ENCODE data around the gene IFNG.

The IFNG gene

DNA sequence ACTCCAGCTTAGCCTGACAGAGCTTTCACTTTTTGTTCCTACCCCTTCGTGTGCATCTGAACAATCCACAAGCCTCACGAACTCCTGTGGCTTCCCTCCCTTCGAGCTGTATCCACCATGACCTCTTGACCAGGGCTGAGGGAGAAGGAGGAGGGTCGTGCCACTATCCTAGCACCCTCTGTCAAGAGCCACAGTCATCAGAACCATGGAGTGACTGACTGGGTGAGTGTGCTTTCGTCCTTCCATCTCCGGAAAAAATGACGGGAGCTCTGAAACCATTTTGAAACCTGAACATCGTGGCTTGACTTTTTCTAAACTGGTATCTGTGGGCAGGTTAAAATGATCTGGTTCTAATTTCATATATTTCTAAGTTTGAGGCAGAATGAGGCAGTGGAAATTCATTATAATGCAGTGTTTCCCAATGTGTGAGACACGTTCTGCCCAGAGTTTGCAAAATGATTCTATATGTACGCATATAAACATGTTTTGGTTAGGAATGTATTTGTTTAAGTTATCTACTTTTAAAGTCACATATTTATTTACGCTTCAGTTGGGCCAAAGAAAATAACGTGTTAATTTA, 39.1 kb upstream of the IFNG start:
- no peak for DNase-seq (ENCODE audit: low read depth)
- TF ChIP-seq, protein P1, sequence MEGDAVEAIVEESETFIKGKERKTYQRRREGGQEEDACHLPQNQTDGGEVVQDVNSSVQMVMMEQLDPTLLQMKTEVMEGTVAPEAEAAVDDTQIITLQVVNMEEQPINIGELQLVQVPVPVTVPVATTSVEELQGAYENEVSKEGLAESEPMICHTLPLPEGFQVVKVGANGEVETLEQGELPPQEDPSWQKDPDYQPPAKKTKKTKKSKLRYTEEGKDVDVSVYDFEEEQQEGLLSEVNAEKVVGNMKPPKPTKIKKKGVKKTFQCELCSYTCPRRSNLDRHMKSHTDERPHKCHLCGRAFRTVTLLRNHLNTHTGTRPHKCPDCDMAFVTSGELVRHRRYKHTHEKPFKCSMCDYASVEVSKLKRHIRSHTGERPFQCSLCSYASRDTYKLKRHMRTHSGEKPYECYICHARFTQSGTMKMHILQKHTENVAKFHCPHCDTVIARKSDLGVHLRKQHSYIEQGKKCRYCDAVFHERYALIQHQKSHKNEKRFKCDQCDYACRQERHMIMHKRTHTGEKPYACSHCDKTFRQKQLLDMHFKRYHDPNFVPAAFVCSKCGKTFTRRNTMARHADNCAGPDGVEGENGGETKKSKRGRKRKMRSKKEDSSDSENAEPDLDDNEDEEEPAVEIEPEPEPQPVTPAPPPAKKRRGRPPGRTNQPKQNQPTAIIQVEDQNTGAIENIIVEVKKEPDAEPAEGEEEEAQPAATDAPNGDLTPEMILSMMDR (conservative IDR thresholded peaks at IDR 0.05; ENCODE audit: low read length) = no peak
- H3K4me3 ChIP-seq (ENCODE audit: low read length) = no peak overlapping the region

DNA sequence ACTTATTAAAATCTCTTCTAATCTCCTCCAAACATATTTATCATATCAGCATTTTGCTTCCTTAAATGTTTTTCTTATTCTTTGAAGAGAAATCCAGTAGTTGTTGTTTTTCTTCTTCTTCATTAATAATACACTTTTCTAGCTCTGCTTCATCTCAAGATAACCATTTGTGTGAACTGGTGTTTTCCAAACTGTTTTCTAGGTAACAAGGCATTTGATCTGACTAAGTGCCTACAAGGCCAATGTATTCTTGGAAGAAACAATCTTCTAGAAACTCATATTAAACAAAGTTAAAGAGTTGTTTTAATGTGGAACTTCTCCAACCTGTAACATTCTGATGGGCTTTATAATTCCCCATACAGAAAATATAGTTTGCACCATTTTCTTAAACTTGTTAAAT, 30.8 kb upstream of the IFNG start:
- TF ChIP-seq, protein P1 (conservative IDR thresholded peaks at IDR 0.05; ENCODE audit: low read length) = no peak
- H3K4me3 ChIP-seq (ENCODE audit: low read length) = no peak overlapping the region
- DNase-seq (ENCODE audit: low read depth) = no peak

DNA sequence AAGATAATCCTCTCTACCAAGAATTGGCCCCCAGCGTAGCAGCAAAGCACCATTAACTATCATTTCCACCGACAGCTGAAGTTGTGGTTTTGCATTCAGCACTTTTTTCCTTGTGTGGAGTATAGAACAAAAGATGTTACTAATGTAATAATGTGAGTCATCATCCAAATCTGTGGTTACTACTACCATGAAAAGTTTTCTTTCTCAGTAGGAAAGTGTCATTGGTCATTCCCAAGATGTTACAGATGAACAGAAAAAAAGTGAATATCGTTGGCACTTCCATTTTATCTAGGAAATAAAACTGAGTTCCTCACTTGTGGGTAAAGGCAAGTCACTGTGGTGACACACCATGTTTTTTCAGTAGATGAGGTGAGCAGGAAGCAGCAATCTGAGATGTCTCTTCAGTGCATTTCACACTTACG, 30.3 kb upstream of the IFNG start:
- peak; percentile 45 for DNase-seq (ENCODE audit: low read depth)
- TF ChIP-seq, protein P1 (conservative IDR thresholded peaks at IDR 0.05; ENCODE audit: low read length) = no peak

DNA sequence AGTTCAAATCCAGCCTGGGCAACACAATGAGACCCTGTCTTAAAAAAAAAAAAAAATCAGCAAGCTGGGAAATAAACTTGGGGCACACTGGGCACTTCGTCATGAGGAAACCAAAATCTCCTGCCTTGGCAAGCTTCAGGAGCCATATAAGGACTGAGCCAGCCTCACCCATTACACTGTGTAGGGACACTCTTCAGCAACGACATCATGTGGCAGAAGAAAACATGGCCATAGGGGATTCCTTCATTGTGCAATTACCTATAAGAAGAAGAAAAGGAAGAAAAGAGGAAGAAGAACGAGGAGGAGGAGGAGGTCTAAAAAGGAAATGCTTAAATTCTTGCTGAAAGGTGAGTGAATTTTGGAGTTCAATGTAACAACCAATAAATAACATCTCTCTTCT, 26.1 kb upstream of the IFNG start:
- TF ChIP-seq, protein P1 (conservative IDR thresholded peaks at IDR 0.05; ENCODE audit: low read length) = no peak
- no peak for DNase-seq (ENCODE audit: low read depth)
- H3K4me3 ChIP-seq (ENCODE audit: low read length) = no peak overlapping the region

More for the DNA sequence above, 30.3 kb upstream of the IFNG start:
- H3K4me3 ChIP-seq (ENCODE audit: low read length) = no peak overlapping the region

DNA sequence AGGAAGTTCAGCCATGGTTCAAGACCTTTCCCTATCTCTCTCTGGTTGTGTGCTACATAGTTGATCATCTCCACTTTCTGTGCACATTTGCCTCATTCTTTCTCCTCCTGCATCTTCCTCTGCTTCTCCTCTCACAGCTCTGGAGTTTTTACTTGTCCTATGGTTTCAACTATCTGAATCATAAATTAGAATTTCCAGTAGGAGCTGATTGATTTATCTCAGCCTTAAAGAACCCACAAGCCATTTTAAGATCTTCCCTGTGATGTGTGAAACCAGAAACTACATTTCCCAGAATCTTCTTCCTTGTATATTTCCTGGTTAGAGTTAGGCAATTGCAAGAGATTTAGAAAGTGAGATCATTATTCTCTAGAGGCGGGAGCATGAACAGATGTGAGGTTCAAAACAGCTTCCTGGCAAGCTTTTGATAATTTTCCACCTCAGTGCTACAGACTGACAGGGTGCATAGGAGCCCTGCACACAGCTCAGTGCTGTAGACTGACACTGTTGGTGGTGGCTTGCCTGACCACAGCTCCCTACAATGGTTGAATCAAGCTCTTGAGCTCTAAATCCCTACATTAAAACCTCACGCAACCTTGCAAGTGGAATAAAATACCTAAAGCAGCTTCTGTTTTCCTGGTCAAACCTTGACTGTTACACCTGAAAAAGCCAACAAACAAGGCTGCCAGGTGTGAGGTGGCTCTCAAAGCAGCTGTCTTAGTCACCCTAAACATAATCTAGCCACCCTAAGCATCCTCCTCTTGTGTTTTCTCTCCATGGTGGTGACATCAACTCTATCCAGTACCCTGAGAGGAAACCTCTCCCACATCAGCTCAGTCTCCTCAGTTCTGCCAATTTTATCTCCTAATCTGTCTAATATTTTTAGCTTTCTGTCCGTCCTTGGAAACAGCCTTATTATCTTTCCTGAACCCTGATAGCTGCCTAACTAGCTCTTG, 21.5 kb upstream of the IFNG start:
- no peak overlapping the region for H3K4me3 ChIP-seq (ENCODE audit: low read length)
- peak; percentile 3 for DNase-seq (ENCODE audit: low read depth)
- TF ChIP-seq, protein P1 (conservative IDR thresholded peaks at IDR 0.05; ENCODE audit: low read length) = no peak

DNA sequence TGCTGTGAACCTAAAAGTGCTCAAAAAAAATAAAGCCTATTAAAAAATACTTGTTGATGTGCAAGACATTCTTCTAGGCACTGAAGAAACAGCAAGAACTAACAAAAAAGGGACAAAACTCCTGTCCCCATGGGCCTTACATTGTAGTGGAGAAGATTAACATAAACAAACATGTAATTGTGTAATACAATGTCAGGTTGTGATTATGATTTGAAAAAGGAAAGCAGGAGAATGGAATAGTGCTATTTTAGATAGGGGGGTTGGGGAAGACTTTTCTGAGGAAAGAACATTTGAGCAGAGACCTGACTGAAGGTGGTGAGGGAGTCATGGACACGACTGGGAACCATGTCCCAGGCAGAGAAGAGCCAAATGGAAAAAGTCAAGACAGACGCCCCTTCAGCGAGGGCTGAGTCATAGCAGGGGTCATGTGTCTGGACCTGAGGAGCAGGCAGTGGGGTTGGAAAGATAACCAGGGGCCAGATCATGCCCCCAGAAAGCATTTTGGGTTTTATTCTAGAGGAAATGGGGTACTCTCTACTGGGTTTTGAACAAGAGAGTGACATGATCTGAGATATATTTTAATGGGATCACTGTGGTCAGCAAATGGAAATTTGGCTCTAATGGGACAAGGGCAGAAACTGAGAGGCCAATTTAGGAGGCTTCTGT, 19.4 kb upstream of the IFNG start:
- no peak overlapping the region for H3K4me3 ChIP-seq (ENCODE audit: low read length)
- TF ChIP-seq, protein P1 (conservative IDR thresholded peaks at IDR 0.05; ENCODE audit: low read length) = no peak
- no peak for DNase-seq (ENCODE audit: low read depth)
